Measurements from ENCODE around the gene PLCB1. TPM values are rescaled to one million over a fixed set of nuclear protein-coding genes. Genes with fewer than 3 reads are reported as not detected.

PLCB1 gene
- total RNA-seq, 6 experiments from 2014 or later: 17.2 to 25.7 (median 23.1) TPM

- no peak overlapping the region for H3K27ac Mint-ChIP-seq
- peaks cover 23% of the 10 kb centered on the region for H3K4me1 Mint-ChIP-seq (ENCODE audit: low read depth)
- no peak overlapping the region for H3K4me3 Mint-ChIP-seq
- no peaks in the 10 kb centered on the region for H3K36me3 Mint-ChIP-seq (ENCODE audit: low read depth)
- no peaks in the 10 kb centered on the region for H3K9me3 Mint-ChIP-seq
- no peak for TF ChIP-seq CTCF (IDR thresholded peaks at IDR 0.05)
- no peak for DNase-seq
- H3K27me3 Mint-ChIP-seq (ENCODE audit: insufficient read depth): no peaks in the 10 kb centered on the region; the same call in 1 of the 2 replicates
Observed at GRCh38 chr20:8404912-8405635, 273.0 kb downstream of the PLCB1 start.

- Mint-ChIP-seq H3K27me3 (ENCODE audit: insufficient read depth) (no peaks in the 10 kb centered on the region; the same call in 1 of the 2 replicates), H3K36me3 (ENCODE audit: low read depth) (no peaks in the 10 kb centered on the region), H3K4me1 (ENCODE audit: low read depth) (peaks cover 19% of the 10 kb centered on the region), H3K9me3 (no peaks in the 10 kb centered on the region), H3K4me3 (no peak overlapping the region), H3K27ac (no peak overlapping the region)
- TF ChIP-seq CTCF (IDR thresholded peaks at IDR 0.05): no peak
- DNase-seq: no peak
Observed at GRCh38 chr20:8406391-8406790, 274.3 kb downstream of the PLCB1 start.

GRCh38 chr20:8408587-8409307 is 276.7 kb downstream of the PLCB1 start:
- H3K4me1 Mint-ChIP-seq (ENCODE audit: low read depth): peaks cover 22% of the 10 kb centered on the region
- DNase-seq: no peak
- no peak overlapping the region for H3K27ac Mint-ChIP-seq
- no peaks in the 10 kb centered on the region for H3K36me3 Mint-ChIP-seq (ENCODE audit: low read depth)
- no peaks in the 10 kb centered on the region for H3K27me3 Mint-ChIP-seq (ENCODE audit: insufficient read depth)
- no peaks in the 10 kb centered on the region for H3K9me3 Mint-ChIP-seq
- H3K4me3 Mint-ChIP-seq: no peak overlapping the region
- TF ChIP-seq CTCF (IDR thresholded peaks at IDR 0.05): no peak

- Mint-ChIP-seq H3K27ac (no peak overlapping the region), H3K4me3 (no peak overlapping the region), H3K27me3 (ENCODE audit: insufficient read depth) (no peaks in the 10 kb centered on the region)
Observed at GRCh38 chr20:8413691-8414090, 281.6 kb downstream of the PLCB1 start.

More at GRCh38 chr20:8413691-8414090, 281.6 kb downstream of the PLCB1 start:
- Mint-ChIP-seq H3K9me3 (no peaks in the 10 kb centered on the region), H3K4me1 (ENCODE audit: low read depth) (peaks cover 34% of the 10 kb centered on the region), H3K36me3 (ENCODE audit: low read depth) (no peaks in the 10 kb centered on the region)
- DNase-seq: no peak
- TF ChIP-seq CTCF (IDR thresholded peaks at IDR 0.05): no peak

Measured in HFFc6 (cell line).